Mesothelial cell of epicardium (in vitro differentiated cells): ENCODE data around the gene ATG12. TPM values are rescaled to one million over a fixed set of nuclear protein-coding genes. Genes with fewer than 3 reads are reported as not detected.

Experiments used
- DNase-seq, 2 experiments: peaks; one replicate each; pipeline ENCODE4 v3.0.0; 2021; ENCODE audit warnings: low spot score in 2 of 2; ENCODE audit not compliant: unreplicated experiment in 2 of 2
- H3K27ac Mint-ChIP-seq: 2 replicates; pipeline ENCODE4 v1.8.0; 2021; ENCODE audit warnings: mixed read lengths
- H3K27me3 Mint-ChIP-seq: 2 replicates; pipeline ENCODE4 v1.8.0; 2021; ENCODE audit warnings: low read depth, mixed read lengths
- H3K36me3 Mint-ChIP-seq: 2 replicates; pipeline ENCODE4 v1.8.0; 2021; ENCODE audit warnings: mixed read lengths
- H3K4me1 Mint-ChIP-seq: 2 replicates; pipeline ENCODE4 v1.8.0; 2021; ENCODE audit warnings: mixed read lengths
- H3K4me3 Mint-ChIP-seq: 2 replicates; pipeline ENCODE4 v1.8.0; 2021; ENCODE audit warnings: mild to moderate bottlenecking, moderate library complexity, mixed read lengths
- H3K9me3 Mint-ChIP-seq: 2 replicates; pipeline ENCODE4 v1.8.0; 2021; ENCODE audit warnings: mixed read lengths
- total RNA-seq: library from RNA; stranded (reverse); gene quantifications from 3 replicates; pipeline ENCODE4 v1.2.1, GENCODE V29; 2021
- TF ChIP-seq, protein P1 (sequence below): fragments of 200-600 bp; sonication (generic); IDR thresholded peaks from one replicate; pipeline ENCODE4 v1.5.0; 2021; ENCODE audit warnings: antibody characterized with exemption; ENCODE audit not compliant: unreplicated experiment

Gene ATG12
- total RNA-seq, 1 donor from 2014 or later: 43.0 TPM

DNA sequence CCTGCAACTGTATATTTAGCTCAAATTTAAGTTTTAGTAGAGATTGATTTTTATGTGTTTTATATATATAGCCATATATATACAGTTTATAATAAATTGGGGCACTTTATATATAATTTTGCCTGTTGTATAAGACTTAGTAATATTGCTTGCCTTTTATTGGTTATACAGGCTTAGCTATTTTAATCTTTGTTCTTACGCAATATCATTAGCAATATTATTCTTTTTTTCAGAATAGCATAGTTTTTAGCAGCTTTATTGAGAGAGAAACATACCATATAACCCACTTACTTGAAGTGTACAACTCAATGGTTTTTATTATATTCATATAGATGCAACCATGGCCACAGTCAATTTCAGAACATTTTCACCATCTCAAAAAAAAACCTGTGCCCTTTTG lies 52.9 kb downstream of the ATG12 start:
- TF ChIP-seq, protein P1, sequence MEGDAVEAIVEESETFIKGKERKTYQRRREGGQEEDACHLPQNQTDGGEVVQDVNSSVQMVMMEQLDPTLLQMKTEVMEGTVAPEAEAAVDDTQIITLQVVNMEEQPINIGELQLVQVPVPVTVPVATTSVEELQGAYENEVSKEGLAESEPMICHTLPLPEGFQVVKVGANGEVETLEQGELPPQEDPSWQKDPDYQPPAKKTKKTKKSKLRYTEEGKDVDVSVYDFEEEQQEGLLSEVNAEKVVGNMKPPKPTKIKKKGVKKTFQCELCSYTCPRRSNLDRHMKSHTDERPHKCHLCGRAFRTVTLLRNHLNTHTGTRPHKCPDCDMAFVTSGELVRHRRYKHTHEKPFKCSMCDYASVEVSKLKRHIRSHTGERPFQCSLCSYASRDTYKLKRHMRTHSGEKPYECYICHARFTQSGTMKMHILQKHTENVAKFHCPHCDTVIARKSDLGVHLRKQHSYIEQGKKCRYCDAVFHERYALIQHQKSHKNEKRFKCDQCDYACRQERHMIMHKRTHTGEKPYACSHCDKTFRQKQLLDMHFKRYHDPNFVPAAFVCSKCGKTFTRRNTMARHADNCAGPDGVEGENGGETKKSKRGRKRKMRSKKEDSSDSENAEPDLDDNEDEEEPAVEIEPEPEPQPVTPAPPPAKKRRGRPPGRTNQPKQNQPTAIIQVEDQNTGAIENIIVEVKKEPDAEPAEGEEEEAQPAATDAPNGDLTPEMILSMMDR: no peak
- no peaks in the 10 kb centered on the region for H3K9me3 Mint-ChIP-seq
- DNase-seq: no peak
- H3K4me3 Mint-ChIP-seq: no peak overlapping the region
- no peak overlapping the region for H3K27ac Mint-ChIP-seq
- H3K36me3 Mint-ChIP-seq: no peaks in the 10 kb centered on the region
- peaks cover 4% of the 10 kb centered on the region for H3K4me1 Mint-ChIP-seq
- H3K27me3 Mint-ChIP-seq: peaks cover 13% of the 10 kb centered on the region

DNA sequence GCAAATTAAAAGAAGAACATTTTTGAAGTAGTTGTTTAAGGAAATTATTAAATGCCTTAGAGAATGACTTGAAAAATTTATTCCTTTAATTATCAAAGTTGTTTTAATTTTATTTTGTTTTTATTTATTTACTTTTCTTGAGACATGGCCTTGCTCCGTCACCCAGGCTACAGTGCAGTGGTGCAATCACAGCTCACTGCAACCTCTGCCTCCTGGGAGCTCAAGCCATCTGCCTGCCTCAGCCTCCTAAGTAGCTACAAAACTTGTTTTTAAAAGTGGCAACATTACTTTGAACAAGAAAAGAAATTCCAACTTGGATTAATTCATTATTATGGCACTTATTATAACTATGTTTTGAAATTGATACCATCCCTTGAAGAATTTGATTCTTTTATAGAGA lies 53.9 kb downstream of the ATG12 start:
- Mint-ChIP-seq H3K27ac (no peak overlapping the region), H3K4me3 (no peak overlapping the region), H3K9me3 (no peaks in the 10 kb centered on the region), H3K27me3 (peaks cover 9% of the 10 kb centered on the region), H3K4me1 (peaks cover 4% of the 10 kb centered on the region), H3K36me3 (no peaks in the 10 kb centered on the region)
- no peak for DNase-seq
- TF ChIP-seq, protein P1: no peak

DNA sequence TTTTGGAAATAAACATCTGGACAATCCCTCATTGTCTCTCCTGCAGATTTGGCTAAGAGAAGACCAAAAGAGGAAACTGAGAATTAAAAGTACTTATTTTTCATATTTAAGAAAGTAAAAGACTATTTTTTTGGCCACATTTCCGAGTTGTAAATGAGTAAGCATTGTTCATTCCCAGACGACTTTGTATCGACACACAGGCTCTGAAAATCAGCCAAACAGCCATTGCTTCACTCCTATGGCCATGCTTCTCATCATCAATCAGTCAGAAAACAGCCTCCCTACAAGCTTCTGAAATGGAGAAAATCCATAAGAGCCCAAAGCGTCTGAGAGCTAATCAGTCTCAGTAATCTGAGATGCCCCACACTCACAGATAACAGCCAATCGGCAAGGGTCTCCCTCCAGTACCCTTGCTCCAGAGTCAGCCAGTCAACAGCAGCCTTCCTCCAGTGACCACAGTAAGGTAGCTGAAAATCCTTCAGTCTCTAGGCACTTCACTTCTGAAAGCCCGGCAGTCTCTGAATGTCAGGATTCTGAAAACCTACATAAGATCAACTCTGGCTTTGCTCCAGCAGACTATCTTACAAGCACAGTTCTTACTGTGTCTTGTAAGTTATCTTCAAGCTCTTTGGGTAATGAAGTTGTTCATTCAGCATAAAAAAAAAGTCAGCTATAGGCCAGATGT lies 55.8 kb downstream of the ATG12 start:
- Mint-ChIP-seq H3K36me3 (no peaks in the 10 kb centered on the region), H3K27ac (no peak overlapping the region), H3K4me1 (peaks cover 4% of the 10 kb centered on the region), H3K9me3 (no peaks in the 10 kb centered on the region), H3K4me3 (no peak overlapping the region), H3K27me3 (peaks cover under 1% of the 10 kb centered on the region)
- TF ChIP-seq, protein P1: no peak
- no peak for DNase-seq

DNA sequence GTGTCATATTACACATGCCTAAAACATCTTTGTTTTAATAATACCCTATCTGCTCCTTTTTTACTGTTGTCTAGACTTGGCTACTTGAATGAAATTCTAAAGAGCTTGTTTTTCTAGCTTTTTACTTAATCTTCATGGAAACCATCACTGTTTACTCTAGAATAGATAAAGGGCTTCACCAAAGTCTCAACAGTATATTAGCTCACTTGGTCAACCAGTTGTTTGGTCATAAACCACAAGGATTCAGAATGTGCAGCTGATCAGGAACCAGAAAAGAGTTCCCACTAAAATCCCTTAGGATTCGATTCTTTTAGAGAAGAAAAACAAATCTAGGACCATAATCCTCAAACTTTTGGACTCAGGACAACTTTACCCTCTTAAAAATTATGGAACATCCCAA lies 62.9 kb downstream of the ATG12 start:
- TF ChIP-seq, protein P1: no peak
- H3K36me3 Mint-ChIP-seq: no peaks in the 10 kb centered on the region
- no peaks in the 10 kb centered on the region for H3K4me1 Mint-ChIP-seq
- H3K27me3 Mint-ChIP-seq: no peaks in the 10 kb centered on the region
- H3K4me3 Mint-ChIP-seq: no peak overlapping the region
- H3K9me3 Mint-ChIP-seq: no peaks in the 10 kb centered on the region
- no peak for DNase-seq
- no peak overlapping the region for H3K27ac Mint-ChIP-seq

Other genes with a start within 250 kb of the ATG12 start
- 1.6 to 2.1 TPM (median 1.6 TPM) in 3 replicates for gene TICAM2, start 239.1 kb downstream of the ATG12 start, total RNA-seq
- gene TMED7, start 215.5 kb downstream of the ATG12 start, total RNA-seq: 73.3 to 76.7 TPM (median 76.0 TPM) in 3 replicates
- 9.9 to 13.1 TPM (median 11.8 TPM) in 3 replicates for gene CDO1, start 24.9 kb downstream of the ATG12 start, total RNA-seq
- 52.1 to 56.0 TPM (median 52.3 TPM) in 3 replicates for gene AP3S1, start 370 bp upstream of the ATG12 start, total RNA-seq
- gene LVRN, start 120.9 kb upstream of the ATG12 start, total RNA-seq: 0.25 to 0.35 TPM (median 0.25 TPM) in 3 replicates
- 0.25 TPM in 1 of 3 replicates, not detected in the others for gene ARL14EPL, start 190.9 kb upstream of the ATG12 start, total RNA-seq
- 22.6 to 25.7 TPM (median 23.3 TPM) in 3 replicates for gene COMMD10, start 243.5 kb upstream of the ATG12 start, total RNA-seq